Endothelial cell (in vitro differentiated cells): ENCODE results near the gene STAT3. TPM values are rescaled to one million over a fixed set of nuclear protein-coding genes. Genes with fewer than 3 reads are reported as not detected.
A peak's percentile ranks its signal among the peaks of the same experiment; 100 is the strongest.

Source experiments
- DNase-seq: peaks from one replicate; pipeline ENCODE4 v3.0.0; 2021; ENCODE audit warnings: low spot score
- H3K27ac Mint-ChIP-seq: one replicate; pipeline ENCODE4 v1.8.0; 2021; ENCODE audit warnings: mixed read lengths, inconsistent platforms; ENCODE audit not compliant: unreplicated experiment
- H3K27me3 Mint-ChIP-seq: one replicate; pipeline ENCODE4 v1.8.0; 2021; ENCODE audit warnings: mild to moderate bottlenecking, moderate library complexity, mixed read lengths, inconsistent platforms; ENCODE audit not compliant: unreplicated experiment
- H3K36me3 Mint-ChIP-seq: one replicate; pipeline ENCODE4 v1.8.0; 2021; ENCODE audit warnings: mild to moderate bottlenecking, low read depth, mixed read lengths, inconsistent platforms; ENCODE audit not compliant: unreplicated experiment
- H3K4me1 Mint-ChIP-seq: one replicate; pipeline ENCODE4 v1.8.0; 2021; ENCODE audit warnings: mild to moderate bottlenecking, mixed read lengths, inconsistent platforms; ENCODE audit not compliant: unreplicated experiment
- H3K4me3 Mint-ChIP-seq: one replicate; pipeline ENCODE4 v1.8.0; 2021; ENCODE audit warnings: mild to moderate bottlenecking, mixed read lengths, inconsistent platforms; ENCODE audit not compliant: unreplicated experiment
- H3K9me3 Mint-ChIP-seq: one replicate; pipeline ENCODE4 v1.8.0; 2021; ENCODE audit warnings: mixed read lengths, inconsistent platforms; ENCODE audit not compliant: unreplicated experiment
- CTCF ChIP-seq: fragments of 200-600 bp; sonication (generic); IDR thresholded peaks from one replicate; pipeline ENCODE4 v1.5.0; 2021; ENCODE audit warnings: antibody characterized with exemption; ENCODE audit not compliant: unreplicated experiment
- total RNA-seq: library from RNA; stranded (reverse); fragmentation: NEBNext Ultra II Directional; extraction: Animal tissue kit (Norgen Biotek cat#: 25700); gene quantifications from one replicate; pipeline ENCODE4 v1.2.1, GENCODE V29; 2021; ENCODE audit not compliant: unreplicated experiment

Gene STAT3
- total RNA-seq, 1 donor from 2014 or later, result 160 TPM

GRCh38 chr17:42316755-42317154, 71.5 kb downstream of the STAT3 start:
- Mint-ChIP-seq H3K27me3 (peaks cover 10% of the 10 kb centered on the region), H3K36me3 (peaks cover 27% of the 10 kb centered on the region), H3K9me3 (no peaks in the 10 kb centered on the region), H3K4me3 (no peak overlapping the region), H3K4me1 (peaks cover 66% of the 10 kb centered on the region), H3K27ac (peak overlapping the region; percentile 89)
- DNase-seq, result no peak
- TF ChIP-seq CTCF, result no peak

GRCh38 chr17:42315402-42316156, 72.7 kb downstream of the STAT3 start:
- H3K9me3 Mint-ChIP-seq, result no peaks in the 10 kb centered on the region
- peaks cover 34% of the 10 kb centered on the region for H3K36me3 Mint-ChIP-seq
- peaks cover 9% of the 10 kb centered on the region for H3K27me3 Mint-ChIP-seq
- TF ChIP-seq CTCF, result no peak
- H3K4me1 Mint-ChIP-seq, result peaks cover 65% of the 10 kb centered on the region
- no peak for DNase-seq
- H3K27ac Mint-ChIP-seq, result peak overlapping the region; percentile 78
- peak overlapping the region; percentile 45 for H3K4me3 Mint-ChIP-seq

- H3K27ac Mint-ChIP-seq, result peak overlapping the region; percentile 80
- no peaks in the 10 kb centered on the region for H3K9me3 Mint-ChIP-seq
- H3K36me3 Mint-ChIP-seq, result peaks cover 43% of the 10 kb centered on the region
- no peak for TF ChIP-seq CTCF
- peak overlapping the region; percentile 67 for H3K4me3 Mint-ChIP-seq
- no peak for DNase-seq
- H3K27me3 Mint-ChIP-seq, result peaks cover 7% of the 10 kb centered on the region
- peaks cover 56% of the 10 kb centered on the region for H3K4me1 Mint-ChIP-seq
Measured at GRCh38 chr17:42313773-42314566, 74.3 kb downstream of the STAT3 start.

GRCh38 chr17:42313389-42313772, 74.9 kb downstream of the STAT3 start:
- no peak for DNase-seq
- TF ChIP-seq CTCF, result no peak
- peak overlapping the region; percentile 80 for H3K27ac Mint-ChIP-seq
- H3K4me3 Mint-ChIP-seq, result peak overlapping the region; percentile 67
- H3K36me3 Mint-ChIP-seq, result peaks cover 43% of the 10 kb centered on the region
- H3K9me3 Mint-ChIP-seq, result no peaks in the 10 kb centered on the region
- H3K4me1 Mint-ChIP-seq, result peaks cover 51% of the 10 kb centered on the region
- peaks cover 7% of the 10 kb centered on the region for H3K27me3 Mint-ChIP-seq
